T-helper 17 cell (primary cell): ENCODE data around the gene SLC23A2. TPM values are rescaled to one million over a fixed set of nuclear protein-coding genes. Genes with fewer than 3 reads are reported as not detected.
A peak's percentile ranks its signal among the peaks of the same experiment; 100 is the strongest.
"Not testable (repeated sequence)": the region's sequence is repeated elsewhere in the genome, so short reads cannot be mapped to it uniquely, and the experiment has no call there.

Source experiments
- ATAC-seq: fragments of 150-1000 bp; cut with Tn5 transposase; 2 replicates; pipeline ENCODE4 v1.10.0; 2021; ENCODE audit warnings: mild to moderate bottlenecking, moderate library complexity
- DNase-seq, 3 donors: peaks; one replicate each; pipeline versions ENCODE4 v3.0.0 to v3.0.0-alpha.2; 2020 to 2021
- H3K9me3 ChIP-seq: one replicate; pipeline ENCODE4 v1.7.0; 2013; ENCODE audit warnings: low read length, mild to moderate bottlenecking; ENCODE audit not compliant: control insufficient read depth, poor library complexity, severe bottlenecking
- H3K27ac Mint-ChIP-seq: one replicate; pipeline ENCODE4 v1.8.0; 2022; ENCODE audit warnings: mild to moderate bottlenecking, moderate library complexity, mixed read lengths
- H3K27me3 Mint-ChIP-seq: one replicate; pipeline ENCODE4 v1.8.0; 2022; ENCODE audit warnings: mixed read lengths
- H3K36me3 Mint-ChIP-seq: one replicate; pipeline ENCODE4 v1.8.0; 2022; ENCODE audit warnings: low read depth, mixed read lengths
- H3K4me1 Mint-ChIP-seq: one replicate; pipeline ENCODE4 v1.8.0; 2022; ENCODE audit warnings: mild to moderate bottlenecking, mixed read lengths
- H3K4me3 Mint-ChIP-seq: one replicate; pipeline ENCODE4 v1.8.0; 2022; ENCODE audit warnings: mild to moderate bottlenecking, moderate library complexity, mixed read lengths
- total RNA-seq, 4 donors: library from RNA in 2 of 4; stranded (reverse) in 2 of 4; gene quantifications; one replicate each; pipeline ENCODE4 v1.2.3 and lab custom pipeline; 2022 to 2026

Gene SLC23A2
- total RNA-seq, 2 donors from 2014 or later, result 18.0 to 24.4 TPM

GRCh38 chr20:5030348-5031205 lies 29.3 kb upstream of the SLC23A2 start:
- Mint-ChIP-seq H3K4me1 (no peaks in the 10 kb centered on the region), H3K36me3 (no peaks in the 10 kb centered on the region), H3K27ac (no peak overlapping the region), H3K4me3 (no peak overlapping the region), H3K27me3 (peaks cover 19% of the 10 kb centered on the region)
- ATAC-seq (no peak), DNase-seq (no peak)
- no peaks in the 10 kb centered on the region for H3K9me3 ChIP-seq

- H3K9me3 ChIP-seq, H3K4me3 Mint-ChIP-seq, H3K4me1 Mint-ChIP-seq, H3K36me3 Mint-ChIP-seq, H3K27ac Mint-ChIP-seq, ATAC-seq, DNase-seq: not testable (repeated sequence)
- H3K27me3 Mint-ChIP-seq, result peaks cover 12% of the 10 kb centered on the region
Measured at GRCh38 chr20:5028258-5029059, 27.1 kb upstream of the SLC23A2 start.

- ATAC-seq, result no peak
- no peaks in the 10 kb centered on the region for H3K36me3 Mint-ChIP-seq
- no peaks in the 10 kb centered on the region for H3K9me3 ChIP-seq
- no peak for DNase-seq
- H3K27me3 Mint-ChIP-seq, result no peaks in the 10 kb centered on the region
- H3K27ac Mint-ChIP-seq, result no peak overlapping the region
- H3K4me1 Mint-ChIP-seq, result no peaks in the 10 kb centered on the region
- no peak overlapping the region for H3K4me3 Mint-ChIP-seq
Measured at GRCh38 chr20:5024982-5025381, 23.7 kb upstream of the SLC23A2 start.

- no peak overlapping the region for H3K4me3 Mint-ChIP-seq
- H3K27me3 Mint-ChIP-seq, result no peaks in the 10 kb centered on the region
- DNase-seq (no peak), ATAC-seq (no peak)
- no peaks in the 10 kb centered on the region for H3K4me1 Mint-ChIP-seq
- no peak overlapping the region for H3K27ac Mint-ChIP-seq
- no peaks in the 10 kb centered on the region for H3K9me3 ChIP-seq
- H3K36me3 Mint-ChIP-seq, result no peaks in the 10 kb centered on the region
Measured at GRCh38 chr20:5024103-5024502, 22.8 kb upstream of the SLC23A2 start.

GRCh38 chr20:5023171-5023570 lies 21.9 kb upstream of the SLC23A2 start:
- H3K27ac Mint-ChIP-seq, H3K9me3 ChIP-seq, H3K36me3 Mint-ChIP-seq, ATAC-seq, H3K4me1 Mint-ChIP-seq, H3K27me3 Mint-ChIP-seq, DNase-seq, H3K4me3 Mint-ChIP-seq: not testable (repeated sequence)

GRCh38 chr20:5020760-5021159 lies 19.4 kb upstream of the SLC23A2 start:
- ATAC-seq (no peak), DNase-seq (no peak)
- Mint-ChIP-seq H3K36me3 (no peaks in the 10 kb centered on the region), H3K27me3 (no peaks in the 10 kb centered on the region), H3K27ac (no peak overlapping the region), H3K4me3 (no peak overlapping the region), H3K4me1 (no peaks in the 10 kb centered on the region)
- H3K9me3 ChIP-seq, result no peaks in the 10 kb centered on the region

- Mint-ChIP-seq H3K27ac (no peak overlapping the region), H3K4me3 (no peak overlapping the region), H3K4me1 (peaks cover 9% of the 10 kb centered on the region), H3K27me3 (no peaks in the 10 kb centered on the region), H3K36me3 (no peaks in the 10 kb centered on the region)
- H3K9me3 ChIP-seq, result no peaks in the 10 kb centered on the region
- no peak for DNase-seq
- no peak for ATAC-seq
Measured at GRCh38 chr20:5013682-5014447, 12.6 kb upstream of the SLC23A2 start.

- no peaks in the 10 kb centered on the region for H3K9me3 ChIP-seq
- DNase-seq (no peak), ATAC-seq (no peak)
- Mint-ChIP-seq H3K36me3 (no peaks in the 10 kb centered on the region), H3K27me3 (no peaks in the 10 kb centered on the region), H3K27ac (peak overlapping the region; percentile 59), H3K4me1 (peaks cover 14% of the 10 kb centered on the region), H3K4me3 (no peak overlapping the region)
Measured at GRCh38 chr20:5008759-5009158, 7.4 kb upstream of the SLC23A2 start.

GRCh38 chr20:5005326-5005725 lies 4.0 kb upstream of the SLC23A2 start:
- H3K4me1 Mint-ChIP-seq, result peaks cover 23% of the 10 kb centered on the region
- no peak overlapping the region for H3K4me3 Mint-ChIP-seq
- no peak for DNase-seq
- no peak overlapping the region for H3K27ac Mint-ChIP-seq
- H3K36me3 Mint-ChIP-seq, result no peaks in the 10 kb centered on the region
- ATAC-seq, result no peak
- no peaks in the 10 kb centered on the region for H3K9me3 ChIP-seq
- H3K27me3 Mint-ChIP-seq, result no peaks in the 10 kb centered on the region

- DNase-seq, H3K27ac Mint-ChIP-seq, H3K27me3 Mint-ChIP-seq, H3K4me3 Mint-ChIP-seq, H3K36me3 Mint-ChIP-seq, ATAC-seq, H3K9me3 ChIP-seq: not testable (repeated sequence)
- H3K4me1 Mint-ChIP-seq, result peaks cover 28% of the 10 kb centered on the region
Measured at GRCh38 chr20:5004825-5005224, 3.5 kb upstream of the SLC23A2 start.

- DNase-seq, result no peak
Measured at GRCh38 chr20:5003626-5004025, 2.3 kb upstream of the SLC23A2 start.

GRCh38 chr20:5002077-5002413 lies 735 bp upstream of the SLC23A2 start:
- H3K4me3 Mint-ChIP-seq, result peak overlapping the region; percentile 98
- no peaks in the 10 kb centered on the region for H3K36me3 Mint-ChIP-seq
- no peaks in the 10 kb centered on the region for H3K9me3 ChIP-seq
- no peak for ATAC-seq
- no peaks in the 10 kb centered on the region for H3K27me3 Mint-ChIP-seq
- H3K4me1 Mint-ChIP-seq, result peaks cover 36% of the 10 kb centered on the region
- no peak for DNase-seq
- H3K27ac Mint-ChIP-seq, result peak overlapping the region; percentile 75

More at GRCh38 chr20:5003626-5004025, 2.3 kb upstream of the SLC23A2 start:
- no peak overlapping the region for H3K27ac Mint-ChIP-seq
- H3K4me3 Mint-ChIP-seq, result peak overlapping the region; percentile 61
- peaks cover 28% of the 10 kb centered on the region for H3K4me1 Mint-ChIP-seq
- no peaks in the 10 kb centered on the region for H3K36me3 Mint-ChIP-seq
- H3K9me3 ChIP-seq, result no peaks in the 10 kb centered on the region
- no peak for ATAC-seq
- H3K27me3 Mint-ChIP-seq, result no peaks in the 10 kb centered on the region
